Vagina (tissue), 2 donors: ENCODE results near the gene SYT1.

Source experiments
- POLR2A ChIP-seq, 2 donors: fragments of 450-650 bp; IDR thresholded peaks; one replicate each; pipeline ENCODE4 v1.6.1; 2017; ENCODE audit warnings: antibody characterized with exemption in 2 of 2, mild to moderate bottlenecking in 2 of 2, moderate library complexity in 2 of 2
- POLR2AphosphoS5 ChIP-seq, 2 donors: sonication (generic); formaldehyde crosslinking; IDR thresholded peaks; one replicate each; pipeline ENCODE4 v1.9.0; 2017; ENCODE audit warnings: antibody characterized with exemption in 2 of 2, mild to moderate bottlenecking in 2 of 2, low read depth in 1 of 2; ENCODE audit not compliant: insufficient read depth in 1 of 2
- TF ChIP-seq, protein P1 (sequence below), 3 experiments: fragments of 450-650 bp in 2 of 3; fragments of 200-600 bp in 1 of 3; sonication (generic) in 1 of 3; IDR thresholded peaks; one replicate each; pipeline ENCODE4 v1.5.1; 2017 to 2019; ENCODE audit warnings: antibody characterized with exemption in 3 of 3, mild to moderate bottlenecking in 2 of 3, moderate library complexity in 2 of 3

- TF ChIP-seq POLR2A (IDR thresholded peaks at IDR 0.05) (no peak), POLR2AphosphoS5 (IDR thresholded peaks at IDR 0.05; ENCODE audit: insufficient read depth in 1 of 2, low read depth in 1 of 2) (peak in 1 of 2 donors; percentile 23)
- TF ChIP-seq, protein P1, sequence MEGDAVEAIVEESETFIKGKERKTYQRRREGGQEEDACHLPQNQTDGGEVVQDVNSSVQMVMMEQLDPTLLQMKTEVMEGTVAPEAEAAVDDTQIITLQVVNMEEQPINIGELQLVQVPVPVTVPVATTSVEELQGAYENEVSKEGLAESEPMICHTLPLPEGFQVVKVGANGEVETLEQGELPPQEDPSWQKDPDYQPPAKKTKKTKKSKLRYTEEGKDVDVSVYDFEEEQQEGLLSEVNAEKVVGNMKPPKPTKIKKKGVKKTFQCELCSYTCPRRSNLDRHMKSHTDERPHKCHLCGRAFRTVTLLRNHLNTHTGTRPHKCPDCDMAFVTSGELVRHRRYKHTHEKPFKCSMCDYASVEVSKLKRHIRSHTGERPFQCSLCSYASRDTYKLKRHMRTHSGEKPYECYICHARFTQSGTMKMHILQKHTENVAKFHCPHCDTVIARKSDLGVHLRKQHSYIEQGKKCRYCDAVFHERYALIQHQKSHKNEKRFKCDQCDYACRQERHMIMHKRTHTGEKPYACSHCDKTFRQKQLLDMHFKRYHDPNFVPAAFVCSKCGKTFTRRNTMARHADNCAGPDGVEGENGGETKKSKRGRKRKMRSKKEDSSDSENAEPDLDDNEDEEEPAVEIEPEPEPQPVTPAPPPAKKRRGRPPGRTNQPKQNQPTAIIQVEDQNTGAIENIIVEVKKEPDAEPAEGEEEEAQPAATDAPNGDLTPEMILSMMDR (IDR thresholded peaks at IDR 0.05): no peak
These were observed 551.3 kb downstream of the SYT1 start for GRCh38 chr12:79415746-79416435.
